AG04449 (cell line): ENCODE results near the gene CAMK1.

ENCODE experiments used
- CTCF ChIA-PET: fragments of 350-600 bp; formaldehyde crosslinking; extraction: SDS; loops from one replicate; lab custom pipeline; 2021; ENCODE audit warnings: antibody characterized with exemption; lab: Yijun Ruan, JAX
- POLR2A ChIA-PET: fragments of 400-600, 350-600 bp; formaldehyde crosslinking; extraction: SDS; loops from one replicate; lab custom pipeline; 2020; ENCODE audit warnings: antibody characterized with exemption, inconsistent platforms; lab: Yijun Ruan, JAX
- DNase-seq: peaks from one replicate; pipeline ENCODE4 v3.0.0-alpha.2; 2010; ENCODE audit warnings: low read depth, low spot score
- H3K4me3 ChIP-seq: 2 replicates; pipeline ENCODE4 v1.5.1; 2011; ENCODE audit warnings: low read depth, mild to moderate bottlenecking, control low read depth, low read length
- CTCF ChIP-seq: IDR thresholded peaks from one replicate; pipeline ENCODE4 v1.5.1; 2011; ENCODE audit warnings: mild to moderate bottlenecking, moderate library complexity, low read length, control low read depth, inconsistent platforms; ENCODE audit not compliant: insufficient read depth; ENCODE audit errors: missing control alignments

CAMK1 gene

DNA sequence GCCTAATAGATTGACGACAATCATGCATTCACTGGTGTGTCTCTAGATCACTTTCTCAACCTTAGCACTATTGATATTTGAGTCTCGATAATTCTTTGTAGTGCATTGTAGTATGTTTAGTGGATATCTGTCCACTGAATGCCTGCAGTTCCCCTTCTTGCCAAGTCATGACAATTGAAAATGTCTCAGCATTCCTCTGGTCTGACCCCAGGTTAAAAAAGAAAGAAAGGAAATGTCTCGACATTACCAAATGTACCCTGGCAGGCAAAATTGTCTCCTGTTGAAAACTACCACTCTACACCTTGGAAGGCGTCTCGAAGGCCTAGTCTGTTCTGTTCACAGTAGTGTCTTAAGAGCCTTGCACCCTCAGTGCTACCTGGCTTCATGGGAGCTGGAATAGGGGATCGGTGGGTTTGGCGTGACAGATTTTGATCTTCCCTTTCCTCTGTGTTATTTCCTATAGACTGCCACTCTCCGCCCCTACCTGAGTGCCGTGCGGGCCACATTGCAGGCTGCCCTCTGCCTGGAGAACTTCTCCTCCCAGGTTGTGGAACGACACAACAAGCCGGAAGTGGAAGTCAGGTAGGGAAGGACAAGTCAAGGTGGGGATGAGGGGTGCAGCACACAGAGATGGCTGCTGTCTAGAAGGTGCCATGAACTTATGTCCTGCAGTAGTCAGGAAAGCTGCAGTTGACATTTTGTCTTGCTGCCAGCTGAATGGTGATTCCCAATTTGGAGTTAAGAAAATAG is 27.6 kb upstream of the CAMK1 start:
- H3K4me3 ChIP-seq: no peak overlapping the region
- POLR2A ChIA-PET: no interaction called here
- no peak for TF ChIP-seq CTCF
- CTCF ChIA-PET: no interaction called here
- no peak for DNase-seq

GRCh38 chr3:9795207-9795606 is 25.5 kb upstream of the CAMK1 start:
- CTCF ChIA-PET: interaction anchor here (1.8 kb wide), 1 partner anchor 10 kb away, joined by 9 read pairs; no protein-coding TSS in a partner anchor
- POLR2A ChIA-PET: interaction anchor here (0.9 kb wide), 1 partner anchor 137 kb away, joined by 4 read pairs; no protein-coding TSS in a partner anchor
- H3K4me3 ChIP-seq: no peak overlapping the region
- no peak for TF ChIP-seq CTCF
- DNase-seq: no peak

DNA sequence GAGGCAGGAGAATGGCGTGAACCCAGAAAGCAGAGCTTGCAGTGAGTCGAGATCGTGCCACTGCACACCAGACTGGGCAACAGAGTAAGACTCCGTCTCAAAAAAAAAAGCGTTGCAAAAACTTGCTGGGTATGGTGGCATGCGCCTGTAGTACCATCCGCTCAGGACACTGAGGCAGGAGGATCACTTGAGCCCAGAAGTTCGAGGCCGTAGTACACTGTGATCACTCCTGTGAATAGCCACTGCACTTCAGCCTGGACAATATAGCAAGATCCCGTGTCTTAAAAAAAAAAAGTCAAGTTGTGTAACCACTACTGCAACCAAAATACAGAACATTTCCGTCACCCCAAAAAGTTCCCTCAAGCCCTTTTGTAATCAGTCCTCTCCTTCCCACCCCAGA is 24.7 kb upstream of the CAMK1 start:
- peak overlapping the region; percentile 18; the same call in 1 of the 2 replicates for H3K4me3 ChIP-seq
- no peak for TF ChIP-seq CTCF
- POLR2A ChIA-PET: no interaction called here
- CTCF ChIA-PET: no interaction called here
- DNase-seq: no peak

DNA sequence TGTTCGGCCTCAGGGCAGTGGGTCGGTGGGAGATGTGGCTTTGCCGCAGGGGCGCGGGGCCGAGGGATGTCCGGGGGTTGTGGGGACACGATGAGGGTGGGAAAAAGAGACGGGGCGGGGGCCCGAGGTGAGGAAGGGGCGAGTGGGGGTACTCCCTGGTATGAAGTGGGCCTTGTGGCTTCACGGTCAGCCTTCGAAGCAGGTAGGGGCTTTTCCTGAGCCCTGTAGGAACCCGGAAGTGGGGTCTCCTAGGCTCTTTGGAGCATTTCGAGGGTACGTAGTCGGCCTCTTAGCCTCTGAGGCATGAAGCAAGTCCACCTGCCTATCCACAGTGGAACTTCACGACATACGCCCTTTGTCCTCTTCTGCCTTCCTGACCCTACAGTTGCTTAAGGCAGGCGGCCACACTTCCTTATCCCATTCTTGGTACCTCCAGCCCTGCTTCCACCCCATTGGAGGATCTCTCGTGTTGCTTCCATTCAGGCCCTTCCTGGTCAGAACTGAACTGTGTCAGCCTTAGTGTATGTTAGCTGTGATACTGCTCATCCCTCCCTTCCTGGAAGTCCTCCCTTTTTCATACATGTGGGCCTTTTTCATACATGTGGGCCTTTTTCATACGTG is 23.5 kb upstream of the CAMK1 start:
- ChIA-PET POLR2A (interaction anchor here (0.7 to 1.8 kb wide), 16 partner anchors 9 to 535 kb away, joined by 3 to 13 read pairs (median 4); partner anchors contain the start of genes BRPF1, CRELD1, OGG1 and RPUSD3), CTCF (interaction anchor here (0.8 to 1.8 kb wide), 3 partner anchors 11 to 43 kb away, joined by 3 to 7 read pairs (median 4); no protein-coding TSS in a partner anchor)

GRCh38 chr3:9792405-9793160 is 22.8 kb upstream of the CAMK1 start, which contains the start of the genes ARPC4 and TADA3:
ARPC4 (plus strand) TSS chr3:9793082; CDS start chr3:9793122, 40 bp downstream.
TADA3 (minus strand) TSS chr3:9792473; CDS start chr3:9791466, 1,007 bp downstream.
- peak within 1 kb of the TSS; percentile 99 for H3K4me3 ChIP-seq
- ChIA-PET POLR2A (interaction anchor here (0.7 to 1.8 kb wide), 15 partner anchors 8 to 154 kb away, joined by 3 to 13 read pairs (median 4); partner anchors contain the start of genes BRPF1, CRELD1, OGG1 and RPUSD3), CTCF (interaction anchor here (0.8 to 1.8 kb wide), 4 partner anchors 11 to 42 kb away, joined by 3 to 7 read pairs (median 4); no protein-coding TSS in a partner anchor)
- TF ChIP-seq CTCF: peak; percentile 8
- peak; percentile 86 for DNase-seq

More for the DNA sequence above, 23.5 kb upstream of the CAMK1 start:
- TF ChIP-seq CTCF: no peak
- no peak for DNase-seq
- H3K4me3 ChIP-seq: peak overlapping the region; percentile 99
